GM12872 (cell line): ENCODE results near the gene OGN.

Experiments used
- TF ChIP-seq, protein P1 (sequence below): IDR thresholded peaks from 3 replicates; pipeline ENCODE4 v1.5.1; 2011; ENCODE audit warnings: low read depth, mild to moderate bottlenecking, low read length, moderate library complexity; ENCODE audit not compliant: insufficient read depth

OGN gene

DNA sequence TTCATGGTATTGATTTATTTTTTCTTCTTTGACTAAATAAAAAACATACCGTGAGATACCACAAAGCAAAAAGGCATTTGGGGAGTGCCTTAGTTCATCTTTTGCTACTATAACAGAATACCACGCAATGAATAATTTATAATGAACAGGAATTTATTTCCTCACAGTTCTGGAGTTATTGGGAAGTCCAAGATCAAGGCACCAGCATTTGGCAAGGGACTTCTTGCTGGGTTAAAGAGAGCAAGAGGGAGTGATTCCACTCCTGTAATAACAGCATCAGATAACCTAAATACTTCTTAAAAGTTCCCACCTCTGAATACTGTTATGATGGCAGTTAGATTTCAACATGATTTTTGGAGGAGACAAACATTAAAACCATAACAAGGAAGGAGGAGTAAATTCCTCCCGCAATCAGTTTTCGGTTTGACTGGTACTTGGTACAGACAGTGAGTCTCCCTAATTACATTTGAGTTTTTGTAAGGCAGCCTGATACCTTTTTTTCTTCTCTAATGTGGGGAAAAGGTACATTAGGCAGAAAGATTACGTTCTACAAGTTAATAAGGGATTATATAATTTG, 28.7 kb upstream of the OGN start:
- TF ChIP-seq, protein P1, sequence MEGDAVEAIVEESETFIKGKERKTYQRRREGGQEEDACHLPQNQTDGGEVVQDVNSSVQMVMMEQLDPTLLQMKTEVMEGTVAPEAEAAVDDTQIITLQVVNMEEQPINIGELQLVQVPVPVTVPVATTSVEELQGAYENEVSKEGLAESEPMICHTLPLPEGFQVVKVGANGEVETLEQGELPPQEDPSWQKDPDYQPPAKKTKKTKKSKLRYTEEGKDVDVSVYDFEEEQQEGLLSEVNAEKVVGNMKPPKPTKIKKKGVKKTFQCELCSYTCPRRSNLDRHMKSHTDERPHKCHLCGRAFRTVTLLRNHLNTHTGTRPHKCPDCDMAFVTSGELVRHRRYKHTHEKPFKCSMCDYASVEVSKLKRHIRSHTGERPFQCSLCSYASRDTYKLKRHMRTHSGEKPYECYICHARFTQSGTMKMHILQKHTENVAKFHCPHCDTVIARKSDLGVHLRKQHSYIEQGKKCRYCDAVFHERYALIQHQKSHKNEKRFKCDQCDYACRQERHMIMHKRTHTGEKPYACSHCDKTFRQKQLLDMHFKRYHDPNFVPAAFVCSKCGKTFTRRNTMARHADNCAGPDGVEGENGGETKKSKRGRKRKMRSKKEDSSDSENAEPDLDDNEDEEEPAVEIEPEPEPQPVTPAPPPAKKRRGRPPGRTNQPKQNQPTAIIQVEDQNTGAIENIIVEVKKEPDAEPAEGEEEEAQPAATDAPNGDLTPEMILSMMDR: no peak

GRCh38 chr9:92432350-92432749, 28.0 kb upstream of the OGN start:
- TF ChIP-seq, protein P1: no peak

DNA sequence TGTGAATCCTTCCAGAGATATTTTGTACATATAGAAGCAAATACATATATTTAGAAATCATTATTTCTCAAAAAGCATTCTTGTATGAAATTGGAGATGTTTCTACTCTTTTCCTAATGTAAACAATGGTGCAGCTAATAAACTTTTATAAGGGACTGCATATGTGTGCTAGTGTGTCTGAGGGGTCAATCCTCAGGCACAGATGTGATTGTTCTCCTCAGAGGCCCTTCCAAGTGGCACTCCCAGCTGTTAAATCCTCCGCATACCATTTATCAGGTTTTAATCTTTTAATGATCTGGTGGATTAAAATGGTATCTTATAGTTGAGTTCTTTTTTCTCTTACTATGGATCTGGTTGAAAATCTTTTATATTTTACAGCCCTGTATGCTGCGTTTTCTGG, 25.5 kb upstream of the OGN start:
- TF ChIP-seq, protein P1: no peak

GRCh38 chr9:92426501-92427145, 22.2 kb upstream of the OGN start:
- TF ChIP-seq, protein P1: no peak

GRCh38 chr9:92425474-92425873, 21.1 kb upstream of the OGN start:
- TF ChIP-seq, protein P1: no peak

- TF ChIP-seq, protein P1: no peak
Observed at GRCh38 chr9:92424340-92424739, 20.0 kb upstream of the OGN start, which contains the start of gene OMD. OMD (minus strand) TSS chr9:92424471; CDS start chr9:92417558, 6,913 bp downstream.

DNA sequence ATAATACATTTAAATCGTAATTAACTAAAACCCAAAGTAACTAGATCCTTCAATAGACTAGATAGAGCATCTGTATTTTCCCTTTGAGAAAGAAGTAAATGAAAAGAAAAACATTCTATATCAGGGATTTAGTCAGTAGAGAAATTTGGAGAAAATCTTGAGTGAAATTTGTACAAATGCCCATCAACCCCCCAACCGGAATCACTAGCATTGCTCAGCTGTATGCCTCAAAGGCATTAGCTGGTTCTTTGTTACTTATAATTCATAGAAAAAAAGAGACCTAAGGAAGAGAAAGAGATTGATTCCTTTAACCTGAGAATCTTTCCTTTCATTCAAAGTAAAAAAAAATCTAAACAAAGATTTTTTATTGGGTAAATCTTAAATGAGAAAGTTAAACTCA, 19.2 kb upstream of the OGN start:
- TF ChIP-seq, protein P1: no peak
